H9 (cell line): ENCODE measurements around the gene MAPK14. TPM values are rescaled to one million over a fixed set of nuclear protein-coding genes. Genes with fewer than 3 reads are reported as not detected.

Source experiments
- DNase-seq: peaks from one replicate; pipeline ENCODE4 v3.0.0-alpha.2; 2017
- H2AFZ ChIP-seq: one replicate; pipeline ENCODE4 v1.6.1; 2013; ENCODE audit warnings: mild to moderate bottlenecking, low read length, control low read depth, moderate library complexity
- H2AK5ac ChIP-seq: 2 replicates; pipeline ENCODE4 v1.6.1; 2013; ENCODE audit warnings: low read length, control low read depth, mixed read lengths; ENCODE audit not compliant: insufficient read length
- H2BK120ac ChIP-seq: one replicate; pipeline ENCODE4 v1.6.1; 2013; ENCODE audit warnings: low read depth, mild to moderate bottlenecking, low read length, control low read depth, inconsistent platforms; ENCODE audit not compliant: poor library complexity, severe bottlenecking
- H2BK12ac ChIP-seq: 2 replicates; pipeline ENCODE4 v1.6.1; 2013; ENCODE audit warnings: low read length, control low read depth, mixed read lengths, low read depth; ENCODE audit not compliant: insufficient read length
- H2BK15ac ChIP-seq: 2 replicates; pipeline ENCODE4 v1.6.1; 2013; ENCODE audit warnings: low read depth, low read length, control low read depth
- H2BK20ac ChIP-seq: one replicate; pipeline ENCODE4 v1.6.1; 2013; ENCODE audit warnings: low read depth, mild to moderate bottlenecking, low read length, control low read depth, inconsistent platforms; ENCODE audit not compliant: poor library complexity, severe bottlenecking
- H2BK5ac ChIP-seq: 2 replicates; pipeline ENCODE4 v1.6.1; 2013; ENCODE audit warnings: low read length, control low read depth, mixed read lengths; ENCODE audit not compliant: insufficient read length
- H3K14ac ChIP-seq: 2 replicates; pipeline ENCODE4 v1.6.1; 2013; ENCODE audit warnings: low read length, control low read depth; ENCODE audit not compliant: insufficient read depth
- H3K18ac ChIP-seq: 2 replicates; pipeline ENCODE4 v1.6.1; 2013; ENCODE audit warnings: low read depth, mild to moderate bottlenecking, mixed read lengths, low read length, control low read depth; ENCODE audit not compliant: insufficient read length
- H3K23ac ChIP-seq: 2 replicates; pipeline ENCODE4 v1.6.1; 2013; ENCODE audit warnings: low read length, control low read depth, mixed read lengths, low read depth; ENCODE audit not compliant: insufficient read length
- H3K23me2 ChIP-seq: 2 replicates; pipeline ENCODE4 v1.6.1; 2013; ENCODE audit warnings: low read depth, mild to moderate bottlenecking, mixed read lengths, low read length, control low read depth; ENCODE audit not compliant: insufficient read length, poor library complexity, severe bottlenecking
- H3K27ac ChIP-seq: 2 replicates; pipeline ENCODE4 v1.5.1; 2013; ENCODE audit warnings: low read length, control low read depth, mixed read lengths, low read depth; ENCODE audit not compliant: insufficient read length
- H3K27me3 ChIP-seq: 2 replicates; pipeline ENCODE4 v1.6.1; 2013; ENCODE audit warnings: low read length, control low read depth, inconsistent platforms; ENCODE audit not compliant: insufficient read depth
- H3K4ac ChIP-seq: 2 replicates; pipeline ENCODE4 v1.6.1; 2013; ENCODE audit warnings: low read depth, mild to moderate bottlenecking, control low read depth, inconsistent platforms, low read length, moderate library complexity
- H3K4me1 ChIP-seq: 2 replicates; pipeline ENCODE4 v1.6.1; 2013; ENCODE audit warnings: low read length, control low read depth, inconsistent platforms; ENCODE audit not compliant: insufficient read depth
- H3K4me2 ChIP-seq: 2 replicates; pipeline ENCODE4 v1.6.1; 2013; ENCODE audit warnings: low read length, control low read depth, mixed read lengths; ENCODE audit not compliant: insufficient read length, insufficient read depth
- H3K56ac ChIP-seq: 2 replicates; pipeline ENCODE4 v1.6.1; 2013; ENCODE audit warnings: low read depth, mild to moderate bottlenecking, mixed read lengths, low read length, control low read depth; ENCODE audit not compliant: insufficient read length
- H3K79me1 ChIP-seq: 2 replicates; pipeline ENCODE4 v1.6.1; 2013; ENCODE audit warnings: low read depth, mild to moderate bottlenecking, moderate library complexity, low read length, control low read depth, inconsistent platforms; ENCODE audit not compliant: insufficient read depth, poor library complexity, severe bottlenecking
- H3K79me2 ChIP-seq: 2 replicates; pipeline ENCODE4 v1.6.1; 2013; ENCODE audit warnings: low read length, control low read depth, inconsistent platforms; ENCODE audit not compliant: insufficient read depth
- H3K9ac ChIP-seq: 2 replicates; pipeline ENCODE4 v1.6.1; 2013; ENCODE audit warnings: low read length, control low read depth, mixed read lengths; ENCODE audit not compliant: insufficient read length; ENCODE audit errors: extremely low read depth
- H3K9me3 ChIP-seq: one replicate; pipeline ENCODE4 v1.6.1; 2013; ENCODE audit warnings: low read depth, low read length, inconsistent platforms; ENCODE audit not compliant: control insufficient read depth
- H3T11ph ChIP-seq: one replicate; pipeline ENCODE4 v1.6.1; 2013; ENCODE audit warnings: mild to moderate bottlenecking, low read length, control low read depth, inconsistent platforms
- H4K20me1 ChIP-seq: one replicate; pipeline ENCODE4 v1.6.1; 2013; ENCODE audit not compliant: control insufficient read depth, insufficient read length, insufficient read depth
- H4K5ac ChIP-seq: 2 replicates; pipeline ENCODE4 v1.6.1; 2013; ENCODE audit warnings: low read depth, mild to moderate bottlenecking, mixed read lengths, low read length, control low read depth; ENCODE audit not compliant: insufficient read length
- H4K8ac ChIP-seq: replicated peaks from 2 replicates; pipeline ENCODE4 v1.6.1; 2013; ENCODE audit warnings: low read length, control low read depth, mixed read lengths, low read depth; ENCODE audit not compliant: insufficient read length
- H4K91ac ChIP-seq: 2 replicates; pipeline ENCODE4 v1.6.1; 2013; ENCODE audit warnings: low read depth, mild to moderate bottlenecking, moderate library complexity, mixed read lengths, low read length, control low read depth; ENCODE audit not compliant: insufficient read length
- H3K27ac Mint-ChIP-seq, 3 experiments: 2 replicates in 2 of 3; 3 replicates in 1 of 3; pipeline ENCODE4 v1.8.0; 2020 to 2021; ENCODE audit warnings: mixed read lengths in 3 of 3, mild to moderate bottlenecking in 1 of 3, moderate library complexity in 1 of 3
- H3K27me3 Mint-ChIP-seq: 2 replicates; pipeline ENCODE4 v1.8.0; 2021; ENCODE audit warnings: low read depth, mild to moderate bottlenecking, moderate library complexity, mixed read lengths
- H3K36me3 Mint-ChIP-seq, 3 experiments: 2 replicates in 2 of 3; 3 replicates in 1 of 3; pipeline ENCODE4 v1.8.0; 2020 to 2021; ENCODE audit warnings: low read depth in 3 of 3, mixed read lengths in 3 of 3; ENCODE audit not compliant: insufficient read depth in 1 of 3
- H3K4me1 Mint-ChIP-seq, 2 experiments: 2 replicates each; pipeline ENCODE4 v1.8.0; 2020; ENCODE audit warnings: mixed read lengths in 2 of 2
- H3K4me3 Mint-ChIP-seq, 2 experiments: 2 replicates in 1 of 2; 3 replicates in 1 of 2; pipeline ENCODE4 v1.8.0; 2020 to 2021; ENCODE audit warnings: mild to moderate bottlenecking in 2 of 2, mixed read lengths in 2 of 2, moderate library complexity in 1 of 2
- H3K9me3 Mint-ChIP-seq, 2 experiments: 2 replicates in 1 of 2; 3 replicates in 1 of 2; pipeline ENCODE4 v1.8.0; 2020; ENCODE audit warnings: mild to moderate bottlenecking in 2 of 2, mixed read lengths in 2 of 2, moderate library complexity in 1 of 2
- CTCF ChIP-seq: fragments of 200-600 bp; sonication (generic); conservative IDR thresholded peaks from 3 replicates; pipeline ENCODE4 v1.8.0; 2021; ENCODE audit warnings: antibody characterized with exemption, mild to moderate bottlenecking
- total RNA-seq: library from RNA; stranded (reverse); gene quantifications from 2 replicates; pipeline ENCODE4 v1.2.1, GENCODE V29; 2021

The MAPK14 gene
- total RNA-seq, 1 experiment from 2014 or later: 40.5 TPM

- Histone ChIP-seq H2AK5ac (no peak overlapping the region), H2BK120ac (no peak overlapping the region), H4K20me1 (no peaks in the 10 kb centered on the region), H3T11ph (no peak overlapping the region), H3K4me2 (no peak overlapping the region), H2BK15ac (no peak overlapping the region), H3K79me2 (no peaks in the 10 kb centered on the region), H4K8ac (no peak overlapping the region), H3K14ac (no peak overlapping the region), H2AFZ (no peak overlapping the region), H2BK5ac (no peak overlapping the region), H3K9me3 (no peaks in the 10 kb centered on the region), H4K91ac (no peak overlapping the region), H3K4me1 (no peaks in the 10 kb centered on the region), H4K5ac (no peak overlapping the region), H3K4ac (no peak overlapping the region), H3K27me3 (no peaks in the 10 kb centered on the region), H3K79me1 (no peaks in the 10 kb centered on the region), H3K27ac (no peak overlapping the region), H3K18ac (no peak overlapping the region), H3K56ac (no peak overlapping the region), H3K9ac (no peak overlapping the region), H3K23ac (no peak overlapping the region), H3K23me2 (no peaks in the 10 kb centered on the region), H2BK20ac (no peak overlapping the region), H2BK12ac (no peak overlapping the region)
- peaks cover 3% of the 10 kb centered on the region for H3K27me3 Mint-ChIP-seq
- H3K4me1 Mint-ChIP-seq: peaks cover 6 to 7% of the 10 kb centered on the region in 2 experiments
- DNase-seq: no peak
- peaks cover 7 to 10% of the 10 kb centered on the region in 2 experiments for H3K9me3 Mint-ChIP-seq
- no peak for TF ChIP-seq CTCF
- H3K4me3 Mint-ChIP-seq: no peak overlapping the region
- H3K36me3 Mint-ChIP-seq: peaks cover 2 to 7% (median 5%) of the 10 kb centered on the region in 3 experiments; a peak in 5 of 7 replicates
- no peak overlapping the region for H3K27ac Mint-ChIP-seq
These were observed 121.9 kb downstream of the MAPK14 start for GRCh38 chr6:36149476-36149875.
